ENCODE measurements around the gene SEC24D.

The SEC24D gene

GRCh38 chr4:118869808-118870342, 33.9 kb upstream of the SEC24D start:
- no peaks in the 10 kb centered on the region for H4K20me1 ChIP-seq
- H3K4me1 ChIP-seq = 0 out of 20 replicates have a peak, but pooled peaks cover 0 to 4% (median 0%) of the 10 kb centered on the region in 10 experiments
- TF ChIP-seq Cebpa-rat (IDR thresholded peaks at IDR 0.05) = no peak
- 0 out of 22 replicates have a peak, but pooled peaks cover 0 to 3% (median 0%) of the 10 kb centered on the region in 11 experiments for H3K9me3 ChIP-seq (replicated peaks in 1 of 11)
- no peak overlapping the region for H3K4me2 ChIP-seq
- H3K4me3 ChIP-seq = no peak overlapping the region
- no peaks in the 10 kb centered on the region for H3K27me3 ChIP-seq
- no peaks in the 10 kb centered on the region for H3K36me3 ChIP-seq
- no peak overlapping the region for H3K27ac ChIP-seq
- H3K9ac ChIP-seq = no peak overlapping the region

- Histone ChIP-seq H3K4me2 (no peak overlapping the region), H3K27me3 (no peaks in the 10 kb centered on the region), H3K27ac (no peak overlapping the region), H3K4me1 (0 out of 20 replicates have a peak, but pooled peaks cover 0 to 4% (median 0%) of the 10 kb centered on the region in 10 experiments), H3K36me3 (no peaks in the 10 kb centered on the region), H3K4me3 (no peak overlapping the region), H4K20me1 (no peaks in the 10 kb centered on the region), H3K9me3 (replicated peaks in 1 of 11) (0 out of 22 replicates have a peak, but pooled peaks cover 0 to 3% (median 0%) of the 10 kb centered on the region in 11 experiments), H3K9ac (no peak overlapping the region)
- TF ChIP-seq Cebpa-rat (IDR thresholded peaks at IDR 0.05) = no peak
These were observed 31.6 kb upstream of the SEC24D start for GRCh38 chr4:118867311-118868067.

- Histone ChIP-seq H3K4me2 (peak overlapping the region in 1 of 11 experiments; percentile 3; a peak in 1 of 22 replicates), H3K4me1 (0 out of 20 replicates have a peak, but pooled peaks cover 0 to 4% (median 0%) of the 10 kb centered on the region in 10 experiments)
These were observed 30.5 kb upstream of the SEC24D start for GRCh38 chr4:118866442-118866841.

GRCh38 chr4:118865091-118865708, 29.3 kb upstream of the SEC24D start:
- no peaks in the 10 kb centered on the region for H3K27me3 ChIP-seq
- no peak overlapping the region for H3K4me3 ChIP-seq
- H3K9me3 ChIP-seq (replicated peaks in 1 of 11) = 0 out of 22 replicates have a peak, but pooled peaks cover 0 to 3% (median 0%) of the 10 kb centered on the region in 11 experiments
- TF ChIP-seq Cebpa-rat (IDR thresholded peaks at IDR 0.05) = no peak
- no peaks in the 10 kb centered on the region for H4K20me1 ChIP-seq
- no peak overlapping the region for H3K4me2 ChIP-seq
- 0 out of 20 replicates have a peak, but pooled peaks cover 0 to 4% (median 0%) of the 10 kb centered on the region in 10 experiments for H3K4me1 ChIP-seq
- no peak overlapping the region for H3K9ac ChIP-seq
- no peak overlapping the region for H3K27ac ChIP-seq
- no peaks in the 10 kb centered on the region for H3K36me3 ChIP-seq

More at GRCh38 chr4:118866442-118866841, 30.5 kb upstream of the SEC24D start:
- Histone ChIP-seq H4K20me1 (no peaks in the 10 kb centered on the region), H3K9ac (no peak overlapping the region), H3K9me3 (replicated peaks in 1 of 11) (0 out of 22 replicates have a peak, but pooled peaks cover 0 to 3% (median 0%) of the 10 kb centered on the region in 11 experiments), H3K27me3 (no peaks in the 10 kb centered on the region), H3K27ac (no peak overlapping the region), H3K4me3 (no peak overlapping the region), H3K36me3 (no peaks in the 10 kb centered on the region)
- TF ChIP-seq Cebpa-rat (IDR thresholded peaks at IDR 0.05) = no peak

GRCh38 chr4:118858779-118859178, 22.9 kb upstream of the SEC24D start:
- no peaks in the 10 kb centered on the region for H3K4me1 ChIP-seq
- no peaks in the 10 kb centered on the region for H4K20me1 ChIP-seq
- no peaks in the 10 kb centered on the region for H3K9me3 ChIP-seq (replicated peaks in 1 of 11)
- no peak overlapping the region for H3K9ac ChIP-seq
- no peaks in the 10 kb centered on the region for H3K27me3 ChIP-seq
- no peak overlapping the region for H3K4me3 ChIP-seq
- no peak for TF ChIP-seq Cebpa-rat (IDR thresholded peaks at IDR 0.05)
- H3K4me2 ChIP-seq = no peak overlapping the region
- H3K36me3 ChIP-seq = no peaks in the 10 kb centered on the region
- no peak overlapping the region for H3K27ac ChIP-seq

- Histone ChIP-seq H4K20me1 (no peaks in the 10 kb centered on the region), H3K4me3 (no peak overlapping the region), H3K27me3 (no peaks in the 10 kb centered on the region), H3K4me2 (no peak overlapping the region), H3K9me3 (replicated peaks in 1 of 11) (no peaks in the 10 kb centered on the region), H3K36me3 (no peaks in the 10 kb centered on the region), H3K9ac (no peak overlapping the region), H3K4me1 (no peaks in the 10 kb centered on the region), H3K27ac (no peak overlapping the region)
- no peak for TF ChIP-seq Cebpa-rat (IDR thresholded peaks at IDR 0.05)
These were observed 21.8 kb upstream of the SEC24D start for GRCh38 chr4:118857760-118858159.

- no peaks in the 10 kb centered on the region for H3K9me3 ChIP-seq (replicated peaks in 1 of 11)
- H3K27ac ChIP-seq = peak overlapping the region in 9 of 11 experiments; percentile 17 to 65 (median 43); a peak in 16 of 22 replicates
- peak overlapping the region; percentile 55 to 88 (median 80) for H3K4me2 ChIP-seq
- H3K4me3 ChIP-seq = peak overlapping the region; percentile 32 to 59 (median 52); a peak in 19 of 20 replicates
- no peaks in the 10 kb centered on the region for H4K20me1 ChIP-seq
- peak overlapping the region in 9 of 11 experiments; percentile 7 to 60 (median 25); a peak in 9 of 22 replicates for H3K9ac ChIP-seq
- no peaks in the 10 kb centered on the region for H3K36me3 ChIP-seq
- no peak for TF ChIP-seq Cebpa-rat (IDR thresholded peaks at IDR 0.05)
- peaks cover 8 to 19% (median 10%) of the 10 kb centered on the region in 10 experiments; a peak in 16 of 20 replicates for H3K4me1 ChIP-seq
- no peaks in the 10 kb centered on the region for H3K27me3 ChIP-seq
These were observed 14.7 kb upstream of the SEC24D start for GRCh38 chr4:118850488-118851173.

- H3K36me3 ChIP-seq = no peaks in the 10 kb centered on the region
- H3K27me3 ChIP-seq = no peaks in the 10 kb centered on the region
- no peaks in the 10 kb centered on the region for H4K20me1 ChIP-seq
- H3K4me2 ChIP-seq = peak overlapping the region; percentile 55 to 88 (median 80)
- no peaks in the 10 kb centered on the region for H3K9me3 ChIP-seq (replicated peaks in 1 of 11)
- H3K9ac ChIP-seq = no peak overlapping the region
- H3K27ac ChIP-seq = peak overlapping the region in 3 of 11 experiments; percentile 43 to 63 (median 43); a peak in 4 of 22 replicates
- TF ChIP-seq Cebpa-rat (IDR thresholded peaks at IDR 0.05) = no peak
- H3K4me1 ChIP-seq = peaks cover 8 to 22% (median 10%) of the 10 kb centered on the region in 10 experiments; a peak in 16 of 20 replicates
- peak overlapping the region; percentile 32 to 59 (median 52); a peak in 15 of 20 replicates for H3K4me3 ChIP-seq
These were observed 14.1 kb upstream of the SEC24D start for GRCh38 chr4:118849867-118850487.
